ENCODE results near the gene KCNA5.

The KCNA5 gene

DNA sequence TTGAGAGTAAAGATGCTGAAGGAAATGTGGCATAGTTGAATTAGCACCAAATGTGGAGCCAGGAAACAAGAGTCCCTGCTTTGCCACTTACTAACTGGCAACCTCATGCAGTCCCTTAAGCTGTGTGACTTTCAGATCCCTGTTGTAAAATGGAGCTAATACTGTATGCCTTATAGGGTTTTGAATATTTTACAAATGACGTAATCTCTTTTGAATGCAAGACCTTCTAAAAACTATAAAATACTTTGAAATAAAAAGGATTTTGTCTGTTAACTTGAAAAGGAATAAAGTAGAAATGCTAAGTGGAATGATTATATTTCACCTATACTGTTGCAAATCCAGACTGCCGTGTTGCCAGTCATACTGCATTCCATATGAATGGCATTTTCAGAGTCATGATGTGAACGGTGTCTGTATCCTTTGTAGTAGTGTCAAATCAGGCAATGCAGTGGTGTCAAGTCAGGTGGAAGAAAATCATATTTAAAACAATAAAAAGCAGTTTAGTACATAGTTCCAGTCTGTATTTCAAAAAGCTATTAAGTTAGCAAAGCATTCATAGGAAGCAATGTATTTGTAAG, 21.3 kb downstream of the KCNA5 start:
- TF ChIP-seq, protein P1, sequence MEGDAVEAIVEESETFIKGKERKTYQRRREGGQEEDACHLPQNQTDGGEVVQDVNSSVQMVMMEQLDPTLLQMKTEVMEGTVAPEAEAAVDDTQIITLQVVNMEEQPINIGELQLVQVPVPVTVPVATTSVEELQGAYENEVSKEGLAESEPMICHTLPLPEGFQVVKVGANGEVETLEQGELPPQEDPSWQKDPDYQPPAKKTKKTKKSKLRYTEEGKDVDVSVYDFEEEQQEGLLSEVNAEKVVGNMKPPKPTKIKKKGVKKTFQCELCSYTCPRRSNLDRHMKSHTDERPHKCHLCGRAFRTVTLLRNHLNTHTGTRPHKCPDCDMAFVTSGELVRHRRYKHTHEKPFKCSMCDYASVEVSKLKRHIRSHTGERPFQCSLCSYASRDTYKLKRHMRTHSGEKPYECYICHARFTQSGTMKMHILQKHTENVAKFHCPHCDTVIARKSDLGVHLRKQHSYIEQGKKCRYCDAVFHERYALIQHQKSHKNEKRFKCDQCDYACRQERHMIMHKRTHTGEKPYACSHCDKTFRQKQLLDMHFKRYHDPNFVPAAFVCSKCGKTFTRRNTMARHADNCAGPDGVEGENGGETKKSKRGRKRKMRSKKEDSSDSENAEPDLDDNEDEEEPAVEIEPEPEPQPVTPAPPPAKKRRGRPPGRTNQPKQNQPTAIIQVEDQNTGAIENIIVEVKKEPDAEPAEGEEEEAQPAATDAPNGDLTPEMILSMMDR (IDR thresholded peaks at IDR 0.05; ENCODE audit: control insufficient read depth, insufficient read depth, low read depth, low read length, missing control alignments): no peak
- DNase-seq (ENCODE audit: low read depth): no peak
- H3K4me3 ChIP-seq (ENCODE audit: control insufficient read depth, low read depth, low read length): no peak overlapping the region

DNA sequence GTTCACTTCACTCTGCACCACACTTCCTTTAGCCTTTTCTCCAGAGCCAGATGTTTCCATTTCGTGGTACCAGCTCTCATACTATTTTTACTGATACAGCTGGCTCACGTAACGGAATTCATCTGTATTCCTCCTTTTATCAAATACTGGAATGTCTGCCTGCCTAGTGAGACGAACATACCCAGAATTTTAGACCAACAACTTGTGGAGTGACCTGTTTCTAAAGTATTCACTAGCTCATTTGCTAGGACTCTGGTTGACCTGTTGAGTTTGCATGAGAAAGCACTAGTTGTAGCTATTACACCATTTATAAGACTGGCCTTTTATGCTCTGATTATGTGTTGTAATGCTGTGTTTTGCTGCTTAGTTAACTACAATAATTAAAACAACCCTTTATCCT, 22.6 kb downstream of the KCNA5 start:
- no peak for DNase-seq (ENCODE audit: low read depth)
- TF ChIP-seq, protein P1 (IDR thresholded peaks at IDR 0.05; ENCODE audit: control insufficient read depth, insufficient read depth, low read depth, low read length, missing control alignments): no peak
- no peak overlapping the region for H3K4me3 ChIP-seq (ENCODE audit: control insufficient read depth, low read depth, low read length)

DNA sequence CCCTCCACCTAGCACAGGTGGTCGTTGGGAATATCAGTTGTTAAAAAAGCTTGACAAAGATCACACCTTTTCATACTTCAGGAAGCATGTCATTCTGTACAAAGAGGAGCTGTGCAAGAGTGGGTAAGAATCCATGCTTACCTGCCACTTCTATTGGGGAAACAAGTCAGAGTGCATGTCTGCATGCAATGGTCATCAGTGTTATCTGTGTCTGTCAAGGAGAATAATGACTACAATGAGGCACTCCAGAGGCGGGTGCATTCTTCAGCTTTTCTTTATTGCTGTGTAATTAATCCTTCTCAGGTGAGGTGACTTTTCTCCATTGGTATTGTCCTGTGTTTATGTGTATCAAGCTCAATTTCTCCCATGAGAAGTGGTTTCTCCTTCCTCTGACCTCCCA, 24.4 kb downstream of the KCNA5 start:
- DNase-seq (ENCODE audit: low read depth): no peak
- TF ChIP-seq, protein P1 (IDR thresholded peaks at IDR 0.05; ENCODE audit: control insufficient read depth, insufficient read depth, low read depth, low read length, missing control alignments): no peak
- H3K4me3 ChIP-seq (ENCODE audit: control insufficient read depth, low read depth, low read length): no peak overlapping the region

DNA sequence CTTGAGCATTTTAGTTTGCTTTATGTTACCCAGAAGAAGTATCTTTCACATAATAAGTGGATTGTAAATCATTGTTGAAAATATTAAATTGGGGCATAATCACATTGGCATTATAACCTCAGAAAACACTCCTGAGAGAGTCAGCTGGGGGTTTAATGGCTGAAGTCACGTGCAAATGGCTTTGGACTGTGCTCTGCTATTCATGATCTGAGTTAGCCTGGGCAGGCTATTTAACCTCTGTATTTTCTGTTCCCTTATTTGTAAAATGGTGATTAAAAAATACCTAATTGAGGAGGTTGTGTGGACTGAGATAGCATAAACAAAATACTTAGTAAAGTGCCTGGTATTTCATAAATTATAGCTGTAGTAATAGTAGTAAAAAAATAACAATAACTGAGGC, 24.9 kb downstream of the KCNA5 start:
- no peak overlapping the region for H3K4me3 ChIP-seq (ENCODE audit: control insufficient read depth, low read depth, low read length)
- TF ChIP-seq, protein P1 (IDR thresholded peaks at IDR 0.05; ENCODE audit: control insufficient read depth, insufficient read depth, low read depth, low read length, missing control alignments): no peak
- no peak for DNase-seq (ENCODE audit: low read depth)

DNA sequence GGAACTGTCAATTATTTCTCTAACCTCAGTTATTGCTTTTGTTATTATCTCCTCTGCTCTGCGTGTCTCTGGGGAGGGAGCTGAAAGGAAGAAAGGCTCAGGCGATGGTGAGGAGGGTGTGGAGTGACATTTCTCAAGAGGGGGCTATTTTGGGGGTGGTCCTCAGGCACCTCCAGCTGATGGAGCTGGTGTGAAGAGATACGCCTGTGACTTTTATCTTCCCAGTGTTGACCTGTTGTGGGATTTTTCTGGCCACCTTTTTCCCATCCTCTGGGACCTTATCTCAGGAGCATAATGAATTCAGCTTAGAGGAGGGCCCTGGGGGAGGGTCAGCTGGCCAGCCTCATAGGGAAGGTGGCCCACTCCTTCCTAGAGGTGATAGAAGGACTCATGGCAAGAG, 26.4 kb downstream of the KCNA5 start:
- H3K4me3 ChIP-seq (ENCODE audit: control insufficient read depth, low read depth, low read length): no peak overlapping the region
- TF ChIP-seq, protein P1 (IDR thresholded peaks at IDR 0.05; ENCODE audit: control insufficient read depth, insufficient read depth, low read depth, low read length, missing control alignments): no peak
- no peak for DNase-seq (ENCODE audit: low read depth)

DNA sequence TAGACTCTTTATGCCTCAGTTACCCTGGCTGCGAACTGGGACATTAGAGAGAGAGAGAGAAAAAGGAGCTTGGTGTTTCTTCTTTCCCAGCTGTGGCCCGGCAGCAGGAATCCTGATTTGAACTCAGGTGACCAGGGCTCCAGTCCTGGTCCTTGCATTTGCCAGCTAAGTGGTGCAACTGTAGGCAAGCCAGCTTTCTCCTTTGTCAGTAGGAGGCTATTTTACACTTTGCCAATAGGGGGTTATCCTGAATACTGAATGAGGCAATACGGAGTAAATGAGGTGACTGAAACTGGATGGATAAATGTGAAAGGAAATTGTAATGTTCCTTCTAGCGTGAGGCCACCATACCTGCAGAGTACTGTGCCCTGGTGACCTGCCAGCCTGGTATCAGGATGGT, 27.8 kb downstream of the KCNA5 start:
- no peak overlapping the region for H3K4me3 ChIP-seq (ENCODE audit: control insufficient read depth, low read depth, low read length)
- TF ChIP-seq, protein P1 (IDR thresholded peaks at IDR 0.05; ENCODE audit: control insufficient read depth, insufficient read depth, low read depth, low read length, missing control alignments): no peak
- no peak for DNase-seq (ENCODE audit: low read depth)

DNA sequence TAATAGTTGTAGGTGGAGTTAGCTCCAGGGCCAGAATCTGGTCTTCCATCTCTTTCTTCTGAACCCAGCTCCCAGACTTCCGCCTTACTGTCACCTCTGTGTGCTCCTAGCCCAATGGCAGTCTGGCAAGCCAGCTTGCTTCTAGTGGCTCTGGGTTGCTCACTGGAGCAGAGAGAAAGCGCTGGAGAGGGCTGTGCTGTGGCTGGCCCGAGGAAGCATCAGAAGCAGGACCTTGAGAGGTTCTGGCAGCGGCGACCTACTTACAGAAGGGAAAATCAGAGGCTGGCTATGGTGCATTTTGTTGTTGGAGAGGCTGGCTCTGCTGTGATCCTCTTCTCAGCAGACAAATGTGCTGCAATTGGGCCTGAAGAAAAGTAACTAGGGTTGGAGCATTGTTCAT, 28.6 kb downstream of the KCNA5 start:
- no peak overlapping the region for H3K4me3 ChIP-seq (ENCODE audit: control insufficient read depth, low read depth, low read length)
- TF ChIP-seq, protein P1 (IDR thresholded peaks at IDR 0.05; ENCODE audit: control insufficient read depth, insufficient read depth, low read depth, low read length, missing control alignments): no peak
- no peak for DNase-seq (ENCODE audit: low read depth)
